Measurements from ENCODE around the gene TXLNG. TPM values are rescaled to one million over a fixed set of nuclear protein-coding genes. Genes with fewer than 3 reads are reported as not detected.
A peak's percentile ranks its signal among the peaks of the same experiment; 100 is the strongest.

Gene TXLNG
- total RNA-seq, 1 experiment from 2014 or later: 8.6 TPM

GRCh38 chrX:16882169-16882568 lies 95.9 kb downstream of the TXLNG start:
- peak; percentile 35 for DNase-seq
- no peaks in the 10 kb centered on the region for H3K36me3 ChIP-seq
- H3K9me3 ChIP-seq: no peaks in the 10 kb centered on the region
- H3K4me3 ChIP-seq: peak overlapping the region; percentile 38
- H3K27me3 ChIP-seq: no peaks in the 10 kb centered on the region; the same call in 1 of the 2 replicates

- Histone ChIP-seq H3K9me3 (no peaks in the 10 kb centered on the region), H3K36me3 (no peaks in the 10 kb centered on the region), H3K4me3 (peak overlapping the region; percentile 38), H3K27me3 (no peaks in the 10 kb centered on the region; the same call in 1 of the 2 replicates)
- peak; percentile 53 for DNase-seq
Measured at GRCh38 chrX:16882702-16883486, 96.6 kb downstream of the TXLNG start.

GRCh38 chrX:16883487-16883804 lies 97.2 kb downstream of the TXLNG start:
- DNase-seq: no peak
- Histone ChIP-seq H3K36me3 (no peaks in the 10 kb centered on the region), H3K27me3 (no peaks in the 10 kb centered on the region), H3K4me3 (no peak overlapping the region; the same call in 1 of the 2 replicates), H3K9me3 (no peaks in the 10 kb centered on the region)

GRCh38 chrX:16885628-16886027 lies 99.4 kb downstream of the TXLNG start:
- no peaks in the 10 kb centered on the region for H3K9me3 ChIP-seq
- H3K27me3 ChIP-seq: no peaks in the 10 kb centered on the region
- DNase-seq: no peak
- no peak overlapping the region for H3K4me3 ChIP-seq
- no peaks in the 10 kb centered on the region for H3K36me3 ChIP-seq

DNA sequence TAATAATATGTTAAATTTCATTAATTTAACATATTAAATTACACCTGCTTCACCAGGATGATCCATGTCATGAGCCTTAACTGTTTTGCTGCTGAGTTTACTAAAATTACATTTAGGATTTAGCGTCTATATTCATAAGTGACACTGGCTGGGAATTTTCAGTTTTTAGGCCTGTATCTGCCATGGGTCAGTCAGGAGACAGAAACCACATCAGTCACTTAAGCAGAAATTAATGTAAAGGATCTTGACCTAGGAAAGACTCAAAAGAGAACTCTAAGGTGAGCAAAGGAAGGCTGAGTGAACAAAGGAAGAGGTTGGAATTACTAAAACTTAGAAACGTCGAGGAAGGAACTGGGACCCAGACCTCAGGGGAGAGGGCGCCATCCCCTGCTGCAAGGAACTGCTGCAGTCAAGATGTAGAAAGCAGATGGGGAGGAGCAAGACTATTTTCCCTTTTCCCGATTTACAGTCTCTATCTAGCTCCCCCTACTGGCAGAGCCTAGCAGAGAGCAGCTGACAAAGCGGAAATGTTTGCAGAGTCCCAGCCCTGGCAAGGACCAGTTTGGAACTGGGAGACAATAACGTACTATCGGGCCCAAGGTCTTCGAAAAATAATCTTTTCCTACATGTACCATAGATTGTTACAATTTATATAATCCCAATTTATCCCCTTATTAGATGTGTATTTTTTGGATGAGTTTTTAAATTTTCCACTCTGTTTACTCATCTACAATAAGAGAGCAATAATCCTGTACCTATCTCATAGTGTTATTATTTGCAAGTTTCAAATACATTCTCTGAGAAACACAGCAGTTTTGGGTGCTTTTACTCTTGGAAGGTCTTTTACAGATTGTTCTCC lies 106.5 kb downstream of the TXLNG start:
- DNase-seq: peak; percentile 54
- Histone ChIP-seq H3K36me3 (no peaks in the 10 kb centered on the region), H3K4me3 (no peak overlapping the region), H3K9me3 (no peaks in the 10 kb centered on the region), H3K27me3 (no peaks in the 10 kb centered on the region)

Other genes with a start within 250 kb of the TXLNG start
- gene S100G, start 136.3 kb upstream of the TXLNG start, total RNA-seq (2014; rRNA removed; shearing (Covaris generic); ENCODE audit: low replicate concordance): not detected in 2 replicates
- 9.2 and 13.2 TPM in 2 replicates for gene CTPS2, start 73.8 kb upstream of the TXLNG start, total RNA-seq (2014; rRNA removed; shearing (Covaris generic); ENCODE audit: low replicate concordance)
- 26.6 and 34.1 TPM in 2 replicates for gene SYAP1, start 66.9 kb upstream of the TXLNG start, total RNA-seq (2014; rRNA removed; shearing (Covaris generic); ENCODE audit: low replicate concordance)
- 167 and 233 TPM in 2 replicates for gene RBBP7, start 83.9 kb downstream of the TXLNG start, total RNA-seq (2014; rRNA removed; shearing (Covaris generic); ENCODE audit: low replicate concordance)
- 0.07 TPM in 1 of 2 replicates, not detected in the other for gene REPS2, start 160.2 kb downstream of the TXLNG start, total RNA-seq (2014; rRNA removed; shearing (Covaris generic); ENCODE audit: low replicate concordance)

All from MG63 (cell line).